ENCODE data around the gene BICC1.
"Not testable (repeated sequence)": the region's sequence is repeated elsewhere in the genome, so short reads cannot be mapped to it uniquely, and the experiment has no call there.

Gene BICC1

DNA sequence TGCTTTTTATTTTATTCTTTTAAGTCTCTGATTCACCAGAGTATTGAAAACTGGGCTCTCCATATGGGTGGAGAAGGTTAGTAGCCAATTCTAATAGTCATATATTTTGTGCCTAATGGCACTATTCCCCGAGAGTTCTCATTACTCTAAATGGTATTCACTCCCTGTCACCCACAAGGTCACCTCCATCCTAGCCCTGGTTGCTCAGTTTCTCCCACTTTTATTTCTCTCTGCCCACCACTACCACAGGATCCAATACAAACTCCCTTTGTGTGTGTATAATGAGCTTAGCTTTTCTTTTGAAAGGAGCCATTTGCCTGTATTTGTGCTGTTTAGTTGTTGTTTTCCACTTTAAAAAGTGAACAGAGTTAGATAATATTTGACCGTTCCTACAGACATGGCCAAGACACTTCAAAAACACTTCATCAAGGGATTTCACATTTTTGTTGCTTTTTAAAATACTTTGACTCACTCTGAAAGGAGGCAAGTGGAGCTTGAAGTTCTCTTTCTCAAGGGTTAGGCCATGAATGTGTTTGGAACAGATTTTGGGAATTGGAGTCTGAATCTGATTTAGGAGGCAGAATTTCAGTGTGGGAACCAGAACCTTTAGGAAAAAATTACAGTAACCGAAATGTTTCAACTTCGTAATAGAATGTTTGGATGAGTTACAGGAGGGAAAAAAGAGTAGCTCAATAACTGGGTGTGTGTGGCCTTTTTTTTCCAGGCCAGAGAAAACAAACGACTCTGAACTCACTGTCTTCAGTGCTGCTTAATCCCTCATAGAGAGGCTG, 321.3 kb downstream of the BICC1 start:
- no peak for DNase-seq

DNA sequence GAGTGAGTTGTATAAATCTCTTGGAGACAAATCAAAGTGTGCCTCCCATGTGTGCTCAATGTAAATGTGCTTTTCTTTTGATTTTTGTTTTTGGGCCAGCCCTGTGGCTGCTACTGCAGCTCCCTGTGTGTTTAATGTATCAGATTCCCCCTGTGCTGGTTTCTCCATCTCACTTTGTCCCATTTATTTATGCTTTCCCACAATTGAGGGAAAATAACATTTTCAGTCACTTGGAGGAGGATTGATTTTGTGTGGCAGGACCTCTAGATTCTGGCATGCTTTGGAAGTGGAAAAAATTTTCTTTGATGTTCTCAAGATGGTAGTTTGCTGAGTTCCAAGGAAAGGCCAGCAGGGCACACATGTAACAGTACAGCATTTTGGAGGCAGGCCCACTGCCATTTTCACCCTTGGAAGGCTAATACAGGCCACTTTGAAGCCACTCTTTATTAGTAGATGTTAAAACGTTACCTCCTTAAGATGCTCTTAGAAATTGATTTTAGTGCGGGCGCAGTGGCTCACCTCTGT, 323.6 kb downstream of the BICC1 start:
- no peak for DNase-seq

DNA sequence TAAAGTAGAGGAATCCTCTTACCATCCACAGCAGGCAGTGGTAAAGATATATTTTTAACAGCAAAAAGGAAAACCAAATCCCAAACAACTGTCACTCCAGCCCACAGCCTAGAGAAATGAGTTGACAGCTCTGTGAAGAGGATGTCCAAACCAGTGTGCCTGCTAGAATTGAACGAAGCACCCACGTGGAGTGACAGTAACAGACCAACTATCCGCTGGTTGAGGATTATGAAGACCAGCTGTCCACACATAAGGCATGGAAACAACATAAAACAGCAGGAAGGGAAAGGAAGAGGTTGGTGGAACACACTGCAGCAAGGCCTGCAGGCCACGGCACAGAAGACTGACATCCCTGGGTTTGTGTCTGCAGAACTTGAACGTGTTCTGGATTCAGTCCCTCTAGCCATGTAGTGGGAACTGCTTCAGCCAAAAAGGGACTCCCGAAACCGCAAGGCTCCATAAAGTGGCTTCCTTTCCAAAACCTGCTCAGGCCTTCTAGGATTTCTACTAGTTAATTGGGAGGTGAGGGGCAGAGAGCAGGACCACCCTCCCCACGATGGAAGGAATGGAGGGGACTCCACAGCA, 324.4 kb downstream of the BICC1 start:
- no peak for DNase-seq

DNA sequence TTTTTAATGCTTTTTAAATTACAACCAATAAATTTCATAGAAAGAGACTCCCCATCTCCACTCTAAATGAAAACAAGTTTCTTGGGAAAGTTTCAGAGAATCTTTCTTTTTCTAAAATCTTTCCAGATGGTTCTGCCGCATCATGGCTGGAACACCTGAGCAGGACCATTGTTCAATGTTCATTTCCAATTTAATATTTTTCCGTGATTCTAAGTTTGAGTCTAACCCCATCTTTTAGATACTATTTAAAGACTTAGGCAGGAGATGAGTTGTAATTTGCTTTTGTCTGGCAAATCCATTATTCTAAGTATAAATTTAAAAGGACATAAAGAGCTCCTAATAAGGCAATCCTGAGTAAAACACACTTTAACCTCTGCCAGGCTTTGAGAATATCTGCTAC, 325.2 kb downstream of the BICC1 start:
- no peak for DNase-seq

DNA sequence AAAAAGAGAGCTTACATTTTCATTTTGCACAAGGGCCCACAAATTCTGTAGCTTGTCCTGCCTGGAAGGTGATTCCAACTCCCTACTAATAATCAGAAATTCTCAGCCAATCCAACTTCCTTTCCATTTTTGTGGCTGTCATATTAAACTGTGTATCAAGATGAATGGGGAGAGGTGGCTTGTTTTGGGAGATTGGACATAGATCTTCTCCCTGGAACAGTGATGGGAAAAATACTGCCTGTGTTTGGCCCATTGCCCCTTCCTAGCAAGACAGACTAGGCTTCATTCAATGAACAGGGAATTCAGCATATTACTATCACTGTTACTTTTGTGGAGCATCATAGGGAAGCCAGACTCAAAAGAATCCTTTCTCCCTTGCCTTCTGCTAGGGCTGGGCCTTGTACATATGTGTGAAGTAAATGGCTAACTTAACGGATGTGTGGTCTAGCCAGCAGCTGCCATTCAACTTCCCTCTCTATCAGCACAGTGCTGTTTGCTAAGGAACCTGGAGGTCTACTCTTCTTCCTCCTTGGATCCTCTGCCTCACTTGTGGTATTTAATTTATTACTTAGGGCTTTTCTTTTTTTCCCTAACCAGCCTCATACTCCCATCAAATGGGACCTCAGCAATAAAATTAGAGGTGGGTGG, 326.0 kb downstream of the BICC1 start:
- DNase-seq: no peak

DNA sequence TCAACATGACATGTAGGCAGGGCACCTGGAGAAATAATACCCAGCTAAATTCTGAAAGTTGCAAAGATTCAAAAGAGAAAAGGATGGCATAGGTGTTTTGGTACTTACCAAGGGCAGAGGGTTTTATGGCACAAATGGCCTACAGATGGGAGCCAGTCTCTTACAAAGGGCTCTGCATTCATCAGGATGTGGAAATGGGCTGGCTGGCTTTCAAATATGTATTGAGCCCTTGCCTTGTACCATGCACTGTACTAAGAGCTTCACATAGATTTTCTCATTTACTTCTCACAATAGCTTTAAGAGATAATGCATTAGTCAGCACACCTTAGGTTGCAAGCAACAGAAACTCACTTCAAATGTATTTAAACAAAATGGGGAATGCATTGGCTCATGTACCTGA, 327.1 kb downstream of the BICC1 start:
- DNase-seq: no peak

DNA sequence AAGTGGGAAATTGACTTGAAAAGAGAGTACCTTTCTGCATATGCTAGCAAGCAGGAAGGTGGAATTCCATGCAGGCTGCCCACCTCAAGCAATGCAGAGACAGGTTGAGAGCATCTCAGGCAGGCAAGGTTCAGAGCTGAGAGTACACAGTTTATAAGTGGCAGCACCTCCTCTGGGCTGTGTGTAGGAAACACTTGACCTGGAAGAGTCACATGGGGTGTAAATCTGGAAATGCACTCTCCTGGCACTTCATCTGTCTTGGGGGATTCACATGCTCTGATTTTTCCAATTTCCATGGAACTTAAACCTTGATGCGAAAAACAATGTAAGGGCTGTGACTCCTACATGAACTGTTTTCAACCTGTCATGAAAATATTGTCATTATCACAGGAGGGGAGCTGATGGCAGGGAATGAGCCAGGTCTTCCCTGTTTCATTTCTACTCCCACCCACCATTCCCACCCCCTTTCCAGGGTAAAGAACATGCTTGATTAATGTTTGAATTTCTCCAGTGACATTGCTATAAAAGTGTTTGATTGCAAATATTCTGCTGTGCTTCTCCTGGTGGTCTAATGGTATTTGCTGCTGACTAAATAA, 328.3 kb downstream of the BICC1 start:
- DNase-seq: no peak

DNA sequence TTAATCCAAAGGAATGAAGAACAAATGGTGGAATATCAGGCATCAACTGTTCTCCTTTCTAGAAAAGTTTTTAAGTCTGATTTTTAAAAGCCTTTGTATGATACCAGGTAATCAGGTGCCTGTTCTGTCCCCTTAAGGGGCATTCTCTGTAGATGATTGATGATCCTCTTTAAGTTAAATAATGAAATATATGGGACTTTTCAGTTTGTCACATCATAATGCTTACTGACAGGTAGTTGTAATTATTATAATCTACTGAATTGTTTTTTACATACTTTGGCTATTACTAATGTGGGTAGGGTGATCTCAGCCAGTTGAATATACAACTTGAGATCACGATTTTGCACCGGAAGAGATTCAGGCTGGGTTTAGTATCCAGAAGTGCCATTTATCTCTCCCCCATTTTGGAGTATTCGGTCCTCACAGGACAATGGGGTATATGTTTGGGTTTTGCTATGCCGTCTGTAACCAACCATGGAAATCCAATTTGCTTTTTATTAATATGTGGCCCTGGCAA, 330.2 kb downstream of the BICC1 start:
- DNase-seq: no peak

DNA sequence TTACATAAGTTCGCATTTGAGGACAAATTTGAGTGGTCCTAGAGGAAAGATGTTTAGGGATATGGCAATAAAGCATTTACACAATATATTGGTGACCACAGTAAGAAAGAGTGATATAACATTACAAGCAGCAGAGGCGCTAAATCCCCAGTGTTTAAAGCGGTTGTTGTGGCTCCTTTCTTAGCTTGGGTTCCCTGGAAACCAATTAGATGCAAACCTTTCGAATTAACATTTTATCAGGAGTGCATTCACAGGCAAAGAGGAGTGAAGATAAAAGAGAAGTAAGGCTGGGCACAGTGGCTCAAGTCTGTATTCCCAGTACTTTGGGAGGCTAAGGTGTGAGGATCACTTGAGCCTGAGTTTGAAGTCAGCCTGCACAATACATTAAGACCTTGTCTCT, 331.1 kb downstream of the BICC1 start:
- DNase-seq: no peak

DNA sequence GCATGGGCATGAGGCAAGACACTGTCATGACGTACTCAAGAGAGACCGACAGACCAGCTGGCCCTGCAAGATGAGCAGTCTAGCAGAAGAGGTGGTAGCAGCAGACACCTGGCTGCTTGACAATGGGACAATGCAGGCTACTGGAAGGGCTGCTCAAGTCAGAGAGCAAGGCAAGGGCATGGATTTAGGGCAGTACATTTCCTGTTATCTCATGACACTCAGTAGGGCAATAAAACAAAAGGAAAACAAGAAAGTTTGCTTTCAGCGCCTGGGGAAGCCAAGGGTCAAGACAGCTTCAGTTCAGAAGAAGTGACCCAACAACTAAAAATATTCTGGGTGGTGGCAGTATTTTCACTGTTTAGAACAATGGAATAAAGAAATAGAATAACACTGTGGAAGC, 332.0 kb downstream of the BICC1 start:
- no peak for DNase-seq

DNA sequence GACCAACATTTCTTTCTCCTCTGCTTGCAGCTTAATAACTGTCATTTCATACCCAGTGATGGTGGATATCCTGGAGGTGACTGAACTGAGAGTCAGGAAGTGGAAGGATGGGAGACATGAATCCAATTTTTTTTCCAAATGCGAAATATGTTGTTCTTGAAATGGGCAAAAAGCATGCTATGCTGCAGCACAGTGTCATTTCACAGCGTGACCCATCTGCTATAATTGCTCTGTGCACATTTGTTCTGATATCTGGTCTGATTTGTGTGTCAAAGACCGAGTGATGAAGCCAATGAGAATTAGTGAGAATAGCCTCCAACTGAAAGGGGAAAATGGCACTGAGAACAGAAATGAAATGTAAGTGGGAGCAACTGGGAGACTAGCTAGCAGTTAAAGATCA, 334.2 kb downstream of the BICC1 start:
- DNase-seq: no peak

DNA sequence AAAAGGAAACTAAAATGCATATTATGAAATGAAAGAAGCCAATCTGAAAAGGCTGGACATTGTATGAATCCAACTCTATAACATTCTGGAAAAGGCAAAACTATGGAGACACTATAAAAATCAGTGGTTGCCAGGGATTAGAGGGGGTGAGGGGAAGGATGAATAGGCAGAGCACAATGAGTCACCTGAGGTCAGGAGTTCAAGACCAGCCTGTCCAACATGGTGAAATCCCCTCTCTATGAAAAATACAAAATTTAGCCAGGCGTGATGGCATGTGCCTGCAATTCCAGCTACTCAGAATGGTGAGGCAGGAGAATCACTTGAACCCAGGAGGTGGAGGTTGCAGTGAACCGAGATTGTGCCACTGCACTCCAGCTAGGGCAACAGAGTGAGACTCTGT, 338.9 kb downstream of the BICC1 start:
- no peak for DNase-seq

DNA sequence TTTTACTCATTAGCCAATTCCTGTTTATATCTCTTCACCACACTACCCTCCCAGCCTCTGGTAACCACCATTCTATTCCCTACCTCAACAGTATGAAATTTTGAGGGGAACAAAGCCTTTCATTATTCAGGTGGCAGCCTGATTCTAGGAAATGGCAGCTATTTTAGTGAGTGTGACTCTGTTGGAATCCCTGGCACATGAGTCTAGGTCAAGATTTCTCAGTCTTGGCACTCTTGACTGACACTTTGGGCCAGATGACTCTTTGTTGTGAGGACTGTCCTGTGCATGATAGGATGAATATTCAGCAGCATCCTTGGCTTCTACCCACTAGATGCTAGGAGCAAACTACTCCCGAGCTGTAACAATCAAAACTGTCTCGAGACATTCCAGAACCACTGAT, 341.0 kb downstream of the BICC1 start:
- DNase-seq: no peak

DNA sequence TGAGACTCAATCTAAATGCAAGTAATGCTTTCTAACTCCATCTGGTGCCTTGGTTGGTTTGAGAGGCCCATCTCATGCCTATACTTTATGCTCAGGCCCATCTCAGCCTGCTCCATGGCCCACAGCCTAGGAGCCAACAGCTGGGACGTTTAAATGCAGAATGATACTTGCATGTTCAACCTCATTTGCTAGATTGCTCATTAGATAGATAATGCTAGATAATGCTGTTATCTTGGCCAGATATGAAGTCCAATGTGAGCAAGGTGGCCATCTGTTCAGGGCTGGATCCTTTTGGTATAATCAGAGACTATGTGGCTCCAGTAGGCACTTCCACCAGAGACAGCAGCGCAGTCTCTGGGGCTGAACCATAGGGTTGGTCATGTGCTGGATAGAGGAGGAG, 342.1 kb downstream of the BICC1 start:
- DNase-seq: no peak

DNA sequence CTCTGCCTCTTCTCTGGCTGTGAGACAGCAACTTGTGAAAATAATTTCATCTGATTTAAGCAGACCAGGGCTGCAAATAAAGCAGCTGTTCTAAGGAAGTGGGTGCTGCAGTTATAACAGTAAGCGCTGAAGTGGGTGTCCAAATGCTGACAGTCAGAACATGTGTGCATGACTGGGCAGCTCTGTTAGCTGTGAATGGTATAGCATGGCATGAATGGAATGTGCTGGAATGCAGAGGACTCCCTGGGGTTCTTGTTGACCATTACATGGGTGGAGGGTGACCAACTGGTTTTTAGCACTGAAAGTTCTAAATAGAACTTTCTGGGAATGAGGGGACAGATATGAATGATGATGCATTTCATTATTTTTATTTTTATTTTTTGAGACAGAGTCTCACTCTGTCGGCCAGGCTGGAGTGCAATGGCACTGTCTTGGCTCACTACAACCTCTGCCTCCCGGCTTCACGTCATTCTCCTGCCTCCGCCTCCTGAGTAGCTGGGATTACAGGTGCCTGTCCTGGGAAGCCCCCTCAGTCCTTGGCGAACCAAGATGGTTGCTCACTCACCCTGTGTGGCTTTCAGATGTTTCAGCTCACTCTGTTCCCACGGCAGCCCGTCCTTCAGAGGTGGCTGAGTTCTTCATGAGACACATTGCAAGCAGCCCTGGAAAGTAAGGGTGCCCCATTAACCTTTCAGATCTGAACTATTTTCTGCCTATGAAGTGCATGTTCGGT, 344.0 kb downstream of the BICC1 start:
- DNase-seq: no peak

DNA sequence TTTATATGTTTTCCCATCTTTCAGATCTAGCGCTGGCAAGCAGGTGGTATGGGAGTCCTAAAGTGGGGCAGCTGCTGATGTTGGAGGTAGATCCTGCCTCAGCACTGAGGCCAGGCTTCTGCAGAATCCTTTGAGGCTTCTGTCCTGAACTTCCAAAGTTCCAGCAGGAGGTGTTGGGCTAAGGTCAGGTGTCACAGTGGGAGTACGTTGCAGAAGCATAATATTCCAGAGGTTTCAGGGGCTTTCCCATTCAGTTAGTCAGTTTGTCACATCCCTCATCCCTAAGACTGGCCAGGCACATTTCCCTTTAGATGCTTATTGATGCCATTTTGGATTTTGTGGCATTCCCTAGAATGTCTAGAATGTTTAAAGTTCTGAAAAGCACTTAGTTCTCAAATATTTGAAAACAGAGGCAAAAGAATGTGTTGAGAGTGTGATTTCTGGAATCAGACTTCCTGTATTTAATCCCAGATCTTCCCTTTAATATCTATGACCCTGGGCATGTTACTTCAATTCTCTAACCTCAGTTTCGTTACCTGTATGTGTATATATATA, 344.7 kb downstream of the BICC1 start:
- no peak for DNase-seq

DNA sequence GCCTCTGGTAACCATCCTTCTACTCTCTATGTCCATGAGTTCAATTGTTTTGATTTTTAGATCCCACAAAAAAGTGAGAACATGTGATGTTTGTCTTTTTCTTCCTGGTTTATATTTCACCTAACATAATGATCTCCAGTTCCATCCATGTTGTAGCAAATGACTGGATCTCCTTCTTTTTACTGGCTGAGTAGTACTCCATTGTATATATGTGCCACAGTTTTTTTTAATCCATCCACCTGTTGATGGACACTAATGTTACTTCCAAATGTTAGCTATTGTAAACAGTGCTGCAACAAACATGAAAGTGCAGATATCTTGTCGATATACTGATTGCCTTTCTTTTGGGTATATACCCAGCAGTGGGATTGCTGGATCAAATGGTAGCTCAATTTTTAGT, 345.5 kb downstream of the BICC1 start:
- DNase-seq: not testable (repeated sequence)

DNA sequence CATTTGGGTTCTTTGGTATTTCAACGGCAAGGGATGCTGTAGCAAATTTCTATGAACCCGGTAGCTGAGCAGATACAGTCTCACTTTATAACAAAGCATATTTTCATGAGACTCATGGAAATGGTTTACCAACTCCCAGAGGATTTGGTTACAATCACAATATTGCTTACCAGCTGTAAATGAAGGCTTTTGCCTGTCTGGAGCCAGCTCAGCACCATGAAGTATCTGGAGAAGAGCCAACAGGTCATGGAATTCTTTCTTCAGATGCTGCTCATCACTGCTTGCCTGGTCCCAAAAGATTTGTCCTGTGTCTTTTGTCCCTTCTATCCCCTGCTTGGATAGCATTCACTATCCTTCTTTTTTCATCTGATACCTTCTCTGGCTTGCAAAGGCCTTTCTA, 346.9 kb downstream of the BICC1 start:
- no peak for DNase-seq

DNA sequence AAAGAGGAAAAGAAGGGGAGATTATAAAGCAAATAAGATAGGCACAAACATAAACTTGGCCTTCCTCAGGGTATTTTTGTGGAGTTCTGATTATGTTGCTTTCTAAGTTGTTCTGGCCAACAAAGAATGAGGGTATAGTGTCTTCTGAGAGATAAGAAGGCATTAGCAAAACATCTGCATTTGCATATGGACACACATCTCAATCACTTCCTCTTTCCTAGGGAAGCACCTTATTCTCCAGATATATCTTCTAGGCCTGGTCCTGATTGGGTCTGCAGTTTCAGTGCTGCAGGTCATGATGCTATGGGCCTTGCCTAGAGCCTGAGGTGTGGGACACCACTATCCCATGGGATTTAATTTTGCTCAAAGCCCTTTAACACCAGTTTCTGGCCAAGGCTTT, 355.0 kb downstream of the BICC1 start:
- no peak for DNase-seq

DNA sequence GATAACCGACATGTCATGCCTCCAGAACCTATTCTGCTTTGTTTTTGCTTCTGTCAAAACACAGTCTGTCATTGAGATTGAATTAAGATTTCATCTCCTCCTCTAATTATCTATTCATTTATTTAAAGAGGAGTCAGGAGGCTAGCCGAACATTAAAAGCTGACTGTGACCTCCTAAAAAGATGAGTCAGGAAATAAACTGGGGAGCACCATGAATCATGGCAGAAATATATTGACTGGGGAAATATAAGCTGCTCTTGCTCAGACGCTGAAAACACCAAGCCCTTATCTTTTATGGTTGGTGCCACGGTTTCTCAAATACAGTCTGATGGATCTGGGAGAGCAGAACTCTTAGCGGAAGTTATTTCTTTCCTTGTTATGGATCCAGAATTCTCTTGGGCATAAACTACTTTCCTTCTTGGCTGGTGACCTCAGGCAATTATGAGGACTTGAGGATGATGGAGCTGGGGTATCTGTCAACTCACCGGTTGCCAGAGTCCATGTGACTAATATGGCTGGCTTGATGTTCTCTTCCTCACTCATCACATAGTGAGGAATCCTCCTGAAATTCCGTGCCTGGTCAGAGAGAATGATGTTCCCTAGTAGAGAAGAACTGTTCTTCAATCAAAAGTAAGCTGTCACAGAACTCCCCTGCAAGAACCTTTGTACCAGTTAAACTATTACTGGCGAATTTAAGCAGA, 356.2 kb downstream of the BICC1 start:
- DNase-seq: no peak

DNA sequence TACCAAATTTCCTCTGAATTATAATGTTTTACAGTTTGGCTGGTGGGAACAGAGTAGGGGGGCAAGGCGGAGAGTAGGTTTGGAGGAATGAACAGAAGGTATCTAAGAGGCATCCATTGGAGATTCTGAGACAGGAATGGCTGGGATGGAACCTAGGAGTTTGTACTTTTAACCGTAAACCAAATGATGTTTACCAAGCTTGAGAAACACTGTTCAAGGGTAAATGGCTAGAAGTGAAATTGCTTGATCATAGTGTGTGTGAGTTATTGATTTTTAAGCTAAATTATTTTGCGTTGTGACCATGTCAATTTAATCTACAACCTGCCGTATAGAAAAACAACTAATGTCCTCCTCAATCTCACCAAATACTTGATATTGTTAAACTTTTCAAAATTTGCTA, 357.4 kb downstream of the BICC1 start:
- no peak for DNase-seq

DNA sequence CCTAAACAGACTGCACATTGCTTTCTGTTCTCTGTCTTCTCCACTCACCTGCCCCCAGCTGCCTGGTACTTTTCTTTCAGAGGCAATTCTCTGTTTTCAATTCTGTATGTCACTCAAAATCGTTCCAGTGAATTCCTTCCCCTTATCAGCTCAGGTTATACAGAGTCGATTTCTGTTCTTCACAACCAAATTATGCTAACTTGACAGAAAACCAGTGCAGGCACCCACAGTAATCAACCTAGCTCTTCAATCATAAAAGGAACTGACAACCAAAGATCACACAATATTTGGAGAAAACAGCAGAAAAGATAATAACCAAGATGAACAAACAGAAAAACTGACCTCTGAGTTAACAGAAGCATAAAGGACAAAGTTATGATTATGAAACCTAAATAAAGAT, 360.5 kb downstream of the BICC1 start:
- no peak for DNase-seq

Measured in NCI-H446 treated with DMSO at 0.1 percent for 48 hours (cell line).